ENCODE results near the gene GLTPD2.

Gene GLTPD2

GRCh38 chr17:4771519-4772234, 17.1 kb upstream of the GLTPD2 start, which contains the start of gene TM4SF5:
TSS of gene TM4SF5 (plus strand) at chr17:4771886. CDS start at chr17:4771923, 37 bp downstream.
- DNase-seq (ENCODE audit: low read depth in 1 of 2, low spot score in 1 of 2), result no peak

- DNase-seq (ENCODE audit: low read depth in 1 of 2, low spot score in 1 of 2), result no peak
Observed at GRCh38 chr17:4772235-4772613, 16.5 kb upstream of the GLTPD2 start.

- no peak for DNase-seq (ENCODE audit: low read depth in 1 of 2, low spot score in 1 of 2)
Observed at GRCh38 chr17:4777969-4778760, 10.6 kb upstream of the GLTPD2 start.

GRCh38 chr17:4780325-4780955, 8.3 kb upstream of the GLTPD2 start:
- DNase-seq (ENCODE audit: low read depth in 1 of 2, low spot score in 1 of 2), result no peak

GRCh38 chr17:4782652-4783051, 6.1 kb upstream of the GLTPD2 start:
- no peak for DNase-seq (ENCODE audit: low read depth in 1 of 2, low spot score in 1 of 2)

- DNase-seq (ENCODE audit: low read depth in 1 of 2, low spot score in 1 of 2), result no peak
Observed at GRCh38 chr17:4785311-4786105, 3.3 kb upstream of the GLTPD2 start.

GRCh38 chr17:4786106-4786511, 2.7 kb upstream of the GLTPD2 start, which contains the start of gene VMO1:
TSS of gene VMO1 (minus strand) at chr17:4786364. CDS start at chr17:4786352, 12 bp downstream.
- DNase-seq (ENCODE audit: low read depth in 1 of 2, low spot score in 1 of 2), result no peak

- no peak for DNase-seq (ENCODE audit: low read depth in 1 of 2, low spot score in 1 of 2)
Observed at GRCh38 chr17:4786516-4786915, 2.2 kb upstream of the GLTPD2 start.

- no peak for DNase-seq (ENCODE audit: low read depth in 1 of 2, low spot score in 1 of 2)
Observed at GRCh38 chr17:4788159-4788806, 481 bp upstream of the GLTPD2 start.

- no peak for DNase-seq (ENCODE audit: low read depth in 1 of 2, low spot score in 1 of 2)
Observed at GRCh38 chr17:4789701-4789950, 862 bp downstream of the GLTPD2 start.

GRCh38 chr17:4789951-4790704, 1.4 kb downstream of the GLTPD2 start:
- peak; percentile 59 to 65 for DNase-seq (ENCODE audit: low read depth in 1 of 2, low spot score in 1 of 2)

GRCh38 chr17:4790705-4791088, 1.9 kb downstream of the GLTPD2 start:
- DNase-seq (ENCODE audit: low read depth in 1 of 2, low spot score in 1 of 2), result no peak

- DNase-seq (ENCODE audit: low read depth in 1 of 2, low spot score in 1 of 2), result no peak
Observed at GRCh38 chr17:4795168-4795567, 6.4 kb downstream of the GLTPD2 start.

GRCh38 chr17:4796552-4796920, 7.8 kb downstream of the GLTPD2 start:
- DNase-seq (ENCODE audit: low read depth in 1 of 2, low spot score in 1 of 2), result no peak

- no peak for DNase-seq (ENCODE audit: low read depth in 1 of 2, low spot score in 1 of 2)
Observed at GRCh38 chr17:4800462-4801196, 11.9 kb downstream of the GLTPD2 start.

GRCh38 chr17:4802228-4802627, 13.5 kb downstream of the GLTPD2 start, which contains the start of gene C17orf114:
TSS of gene C17orf114 (minus strand) at chr17:4802328.
- no peak for DNase-seq (ENCODE audit: low read depth in 1 of 2, low spot score in 1 of 2)

GRCh38 chr17:4806456-4806776, 17.7 kb downstream of the GLTPD2 start:
- DNase-seq (ENCODE audit: low read depth in 1 of 2, low spot score in 1 of 2), result no peak

GRCh38 chr17:4806777-4807604, 18.2 kb downstream of the GLTPD2 start, which contains the start of gene PLD2:
TSS of gene PLD2 (plus strand) at chr17:4807152. CDS start at chr17:4807773, 621 bp downstream.
- DNase-seq (ENCODE audit: low read depth in 1 of 2, low spot score in 1 of 2), result peak; percentile 66 to 77
